Endothelial cell of hepatic sinusoid (primary cell): ENCODE results near the gene POM121.
"Not testable (repeated sequence)": the region's sequence is repeated elsewhere in the genome, so short reads cannot be mapped to it uniquely, and the experiment has no call there.

ENCODE experiments used
- in situ Hi-C: cut with HindIII; loops from 2 replicates; pipeline ENCODE4 v1.10.0; 2017; ENCODE audit warnings: low sequenced_read_pairs

POM121 gene

GRCh38 chr7:72949276-72949675 is 24.4 kb downstream of the POM121 start:
- in situ Hi-C loops: not testable (repeated sequence)

- in situ Hi-C loops: not testable (repeated sequence)
Observed at GRCh38 chr7:72949686-72950085, 24.8 kb downstream of the POM121 start.

GRCh38 chr7:72950432-72950831 is 25.5 kb downstream of the POM121 start:
- in situ Hi-C loops: not testable (repeated sequence)

- in situ Hi-C loops: not testable (repeated sequence)
Observed at GRCh38 chr7:72953901-72954562, 29.1 kb downstream of the POM121 start.

- in situ Hi-C loops: not testable (repeated sequence)
Observed at GRCh38 chr7:72954563-72955198, 29.8 kb downstream of the POM121 start.

GRCh38 chr7:72960029-72960428 is 35.1 kb downstream of the POM121 start:
- in situ Hi-C loops: not testable (repeated sequence)

GRCh38 chr7:72960626-72961345 is 35.9 kb downstream of the POM121 start:
- in situ Hi-C loops: not testable (repeated sequence)

GRCh38 chr7:72961346-72961650 is 36.4 kb downstream of the POM121 start:
- in situ Hi-C loops: not testable (repeated sequence)

- in situ Hi-C loops: not testable (repeated sequence)
Observed at GRCh38 chr7:72963056-72963455, 38.2 kb downstream of the POM121 start.

- in situ Hi-C loops: not testable (repeated sequence)
Observed at GRCh38 chr7:72965186-72965975, 40.5 kb downstream of the POM121 start.

- in situ Hi-C loops: not testable (repeated sequence)
Observed at GRCh38 chr7:72966892-72967291, 42.0 kb downstream of the POM121 start.

GRCh38 chr7:72968980-72969516 is 44.2 kb downstream of the POM121 start, which contains the start of gene TRIM74:
Gene TRIM74 (minus strand): TSS chr7:72969466. CDS start chr7:72966157, 3,309 bp downstream.
- in situ Hi-C loops: not testable (repeated sequence)

GRCh38 chr7:72969688-72970087 is 44.8 kb downstream of the POM121 start:
- in situ Hi-C loops: not testable (repeated sequence)

- in situ Hi-C loops: not testable (repeated sequence)
Observed at GRCh38 chr7:72971505-72971904, 46.6 kb downstream of the POM121 start.

- in situ Hi-C loops: not testable (repeated sequence)
Observed at GRCh38 chr7:72974781-72975180, 49.9 kb downstream of the POM121 start.

GRCh38 chr7:72975656-72976286 is 50.9 kb downstream of the POM121 start:
- in situ Hi-C loops: not testable (repeated sequence)

- in situ Hi-C loops: not testable (repeated sequence)
Observed at GRCh38 chr7:72976434-72976833, 51.5 kb downstream of the POM121 start.

GRCh38 chr7:72980382-72980781 is 55.5 kb downstream of the POM121 start:
- in situ Hi-C loops: not testable (repeated sequence)

GRCh38 chr7:72982084-72982483 is 57.2 kb downstream of the POM121 start:
- in situ Hi-C loops: not testable (repeated sequence)

GRCh38 chr7:72990146-72990913 is 65.4 kb downstream of the POM121 start:
- in situ Hi-C loops: not testable (repeated sequence)
